Uterus (tissue), 2 donors: ENCODE data around the gene TRIP12.

ENCODE experiments used
- POLR2A ChIP-seq, 2 donors: fragments of 450-650 bp; IDR thresholded peaks; one replicate each; pipeline ENCODE4 v1.6.1; 2016; ENCODE audit warnings: antibody characterized with exemption in 2 of 2, mild to moderate bottlenecking in 1 of 2, moderate library complexity in 1 of 2
- TF ChIP-seq, protein P1 (sequence below), 4 experiments: fragments of 200-600 bp in 2 of 4; fragments of 450-650 bp in 2 of 4; sonication (generic) in 2 of 4; IDR thresholded peaks; one replicate each; pipeline ENCODE4 v1.5.1; 2016 to 2019; ENCODE audit warnings: antibody characterized with exemption in 4 of 4, mild to moderate bottlenecking in 2 of 4, moderate library complexity in 1 of 4

DNA sequence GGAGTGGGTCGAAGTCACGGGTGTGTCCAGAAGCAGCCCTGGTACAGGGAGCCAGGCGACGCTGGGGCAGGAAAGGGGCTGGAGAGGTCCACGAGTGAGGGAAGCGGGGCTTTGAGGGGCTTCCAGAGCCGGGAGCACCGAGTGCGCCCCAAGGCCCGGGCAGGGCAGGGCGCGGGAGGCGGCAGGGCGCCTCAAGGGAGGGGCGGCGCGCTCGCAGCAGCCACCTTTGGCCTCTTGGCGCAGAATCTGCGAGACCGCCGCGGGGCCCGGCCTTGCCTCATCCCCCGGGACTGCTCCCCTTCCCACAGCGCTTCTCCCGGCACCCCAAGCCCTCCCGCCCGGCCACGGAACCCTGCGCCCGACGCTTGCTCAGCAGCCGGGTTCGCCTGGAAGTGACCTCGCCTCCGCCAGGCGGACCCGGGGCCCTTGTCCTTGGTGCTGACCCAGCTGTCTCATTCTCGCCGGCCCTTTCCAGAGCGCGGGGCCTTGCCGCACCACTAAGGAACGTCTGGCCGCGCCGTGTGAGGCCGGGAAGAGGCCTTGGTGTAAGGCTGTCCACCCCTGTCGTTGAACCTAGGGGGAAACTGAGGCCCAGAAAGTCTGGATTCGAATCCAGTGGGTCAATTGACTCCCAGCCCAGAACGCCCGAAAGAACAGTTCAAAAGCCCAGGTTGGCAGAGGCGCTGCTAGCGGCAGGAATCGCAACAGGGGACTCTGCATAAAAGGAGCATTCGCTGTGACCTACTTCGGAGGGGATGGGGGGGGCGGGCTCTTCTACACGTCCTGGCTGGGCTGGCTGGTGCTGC, 206.9 kb downstream of the TRIP12 start:
- TF ChIP-seq, protein P1, sequence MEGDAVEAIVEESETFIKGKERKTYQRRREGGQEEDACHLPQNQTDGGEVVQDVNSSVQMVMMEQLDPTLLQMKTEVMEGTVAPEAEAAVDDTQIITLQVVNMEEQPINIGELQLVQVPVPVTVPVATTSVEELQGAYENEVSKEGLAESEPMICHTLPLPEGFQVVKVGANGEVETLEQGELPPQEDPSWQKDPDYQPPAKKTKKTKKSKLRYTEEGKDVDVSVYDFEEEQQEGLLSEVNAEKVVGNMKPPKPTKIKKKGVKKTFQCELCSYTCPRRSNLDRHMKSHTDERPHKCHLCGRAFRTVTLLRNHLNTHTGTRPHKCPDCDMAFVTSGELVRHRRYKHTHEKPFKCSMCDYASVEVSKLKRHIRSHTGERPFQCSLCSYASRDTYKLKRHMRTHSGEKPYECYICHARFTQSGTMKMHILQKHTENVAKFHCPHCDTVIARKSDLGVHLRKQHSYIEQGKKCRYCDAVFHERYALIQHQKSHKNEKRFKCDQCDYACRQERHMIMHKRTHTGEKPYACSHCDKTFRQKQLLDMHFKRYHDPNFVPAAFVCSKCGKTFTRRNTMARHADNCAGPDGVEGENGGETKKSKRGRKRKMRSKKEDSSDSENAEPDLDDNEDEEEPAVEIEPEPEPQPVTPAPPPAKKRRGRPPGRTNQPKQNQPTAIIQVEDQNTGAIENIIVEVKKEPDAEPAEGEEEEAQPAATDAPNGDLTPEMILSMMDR (IDR thresholded peaks at IDR 0.05) = no peak
- no peak for TF ChIP-seq POLR2A (IDR thresholded peaks at IDR 0.05)
